ENCODE data around the gene TNS2.

The TNS2 gene

GRCh38 chr12:53058674-53059433 is 9.0 kb downstream of the TNS2 start:
- DNase-seq: no peak

DNA sequence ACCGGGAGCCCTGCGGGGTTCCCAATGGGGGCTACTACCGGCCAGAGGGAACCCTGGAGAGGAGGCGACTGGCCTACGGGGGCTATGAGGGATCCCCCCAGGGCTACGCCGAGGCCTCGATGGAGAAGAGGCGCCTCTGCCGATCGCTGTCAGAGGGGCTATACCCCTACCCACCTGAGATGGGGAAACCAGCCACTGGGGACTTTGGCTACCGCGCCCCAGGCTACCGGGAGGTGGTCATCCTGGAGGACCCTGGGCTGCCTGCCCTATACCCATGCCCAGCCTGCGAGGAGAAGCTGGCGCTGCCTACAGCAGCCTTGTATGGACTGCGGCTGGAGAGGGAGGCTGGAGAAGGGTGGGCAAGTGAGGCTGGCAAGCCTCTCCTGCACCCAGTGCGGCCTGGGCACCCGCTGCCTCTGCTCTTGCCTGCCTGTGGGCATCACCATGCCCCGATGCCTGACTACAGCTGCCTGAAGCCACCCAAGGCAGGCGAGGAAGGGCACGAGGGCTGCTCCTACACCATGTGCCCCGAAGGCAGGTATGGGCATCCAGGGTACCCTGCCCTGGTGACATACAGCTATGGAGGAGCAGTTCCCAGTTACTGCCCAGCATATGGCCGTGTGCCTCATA is 9.7 kb downstream of the TNS2 start:
- no peak for DNase-seq

DNA sequence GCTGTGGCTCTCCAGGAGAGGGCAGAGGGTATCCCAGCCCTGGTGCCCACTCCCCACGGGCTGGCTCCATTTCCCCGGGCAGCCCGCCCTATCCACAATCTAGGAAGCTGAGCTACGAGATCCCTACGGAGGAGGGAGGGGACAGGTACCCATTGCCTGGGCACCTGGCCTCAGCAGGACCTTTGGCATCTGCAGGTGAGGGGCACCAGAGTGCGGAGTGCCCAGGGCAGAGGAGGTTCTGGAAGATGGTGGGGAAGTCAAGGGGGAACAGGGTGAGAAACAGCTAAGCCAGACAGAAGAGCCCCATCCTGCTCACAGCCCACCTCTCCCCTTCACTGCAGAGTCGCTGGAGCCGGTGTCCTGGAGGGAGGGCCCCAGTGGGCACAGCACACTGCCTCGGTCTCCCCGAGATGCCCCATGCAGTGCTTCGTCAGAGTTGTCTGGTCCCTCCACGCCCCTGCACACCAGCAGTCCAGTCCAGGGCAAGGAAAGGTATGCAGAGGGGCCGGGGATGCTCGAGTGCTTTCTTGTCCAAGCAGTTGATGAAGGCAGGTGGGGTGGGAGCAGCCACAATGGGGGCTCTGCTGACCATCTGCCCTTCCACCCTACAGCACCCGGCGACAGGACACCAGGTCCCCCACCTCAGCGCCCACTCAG is 10.3 kb downstream of the TNS2 start:
- DNase-seq: no peak

DNA sequence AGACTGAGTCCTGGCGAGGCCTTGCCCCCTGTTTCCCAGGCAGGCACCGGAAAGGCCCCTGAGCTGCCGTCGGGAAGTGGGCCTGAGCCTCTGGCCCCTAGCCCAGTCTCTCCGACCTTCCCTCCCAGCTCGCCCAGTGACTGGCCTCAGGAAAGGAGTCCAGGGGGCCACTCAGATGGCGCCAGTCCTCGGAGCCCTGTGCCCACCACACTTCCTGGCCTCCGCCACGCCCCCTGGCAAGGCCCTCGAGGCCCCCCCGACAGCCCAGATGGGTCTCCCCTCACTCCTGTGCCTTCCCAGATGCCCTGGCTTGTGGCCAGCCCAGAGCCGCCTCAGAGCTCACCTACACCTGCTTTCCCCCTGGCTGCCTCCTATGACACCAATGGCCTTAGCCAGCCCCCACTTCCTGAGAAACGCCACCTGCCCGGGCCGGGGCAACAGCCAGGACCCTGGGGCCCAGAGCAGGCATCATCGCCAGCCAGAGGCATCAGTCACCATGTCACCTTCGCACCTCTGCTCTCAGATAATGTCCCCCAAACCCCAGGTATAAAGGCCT is 10.9 kb downstream of the TNS2 start:
- DNase-seq: no peak

DNA sequence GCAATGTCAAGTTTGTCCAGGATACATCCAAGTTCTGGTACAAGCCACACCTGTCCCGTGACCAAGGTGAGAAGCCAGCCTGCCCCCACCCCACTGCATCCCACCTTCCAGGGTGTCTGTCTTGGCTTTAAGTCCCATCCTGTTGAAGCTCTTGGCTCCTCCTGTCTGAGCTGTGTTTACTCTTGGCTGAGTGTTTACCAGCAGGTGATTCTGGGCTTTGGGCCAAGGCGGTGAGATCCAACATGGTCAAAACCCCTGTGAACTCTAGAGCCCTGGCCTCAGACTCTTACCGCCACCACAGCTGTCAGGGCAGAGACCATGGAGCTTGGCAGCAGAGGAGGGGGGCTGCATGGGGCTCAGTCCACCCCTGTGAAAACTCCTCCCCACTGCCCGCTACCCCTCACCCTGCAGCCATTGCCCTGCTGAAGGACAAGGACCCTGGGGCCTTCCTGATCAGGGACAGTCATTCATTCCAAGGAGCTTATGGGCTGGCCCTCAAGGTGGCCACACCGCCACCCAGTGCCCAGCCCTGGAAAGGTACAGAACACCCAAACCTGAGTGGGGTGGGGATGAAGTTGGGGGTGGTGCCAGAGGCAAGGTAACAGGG is 11.6 kb downstream of the TNS2 start:
- no peak for DNase-seq

DNA sequence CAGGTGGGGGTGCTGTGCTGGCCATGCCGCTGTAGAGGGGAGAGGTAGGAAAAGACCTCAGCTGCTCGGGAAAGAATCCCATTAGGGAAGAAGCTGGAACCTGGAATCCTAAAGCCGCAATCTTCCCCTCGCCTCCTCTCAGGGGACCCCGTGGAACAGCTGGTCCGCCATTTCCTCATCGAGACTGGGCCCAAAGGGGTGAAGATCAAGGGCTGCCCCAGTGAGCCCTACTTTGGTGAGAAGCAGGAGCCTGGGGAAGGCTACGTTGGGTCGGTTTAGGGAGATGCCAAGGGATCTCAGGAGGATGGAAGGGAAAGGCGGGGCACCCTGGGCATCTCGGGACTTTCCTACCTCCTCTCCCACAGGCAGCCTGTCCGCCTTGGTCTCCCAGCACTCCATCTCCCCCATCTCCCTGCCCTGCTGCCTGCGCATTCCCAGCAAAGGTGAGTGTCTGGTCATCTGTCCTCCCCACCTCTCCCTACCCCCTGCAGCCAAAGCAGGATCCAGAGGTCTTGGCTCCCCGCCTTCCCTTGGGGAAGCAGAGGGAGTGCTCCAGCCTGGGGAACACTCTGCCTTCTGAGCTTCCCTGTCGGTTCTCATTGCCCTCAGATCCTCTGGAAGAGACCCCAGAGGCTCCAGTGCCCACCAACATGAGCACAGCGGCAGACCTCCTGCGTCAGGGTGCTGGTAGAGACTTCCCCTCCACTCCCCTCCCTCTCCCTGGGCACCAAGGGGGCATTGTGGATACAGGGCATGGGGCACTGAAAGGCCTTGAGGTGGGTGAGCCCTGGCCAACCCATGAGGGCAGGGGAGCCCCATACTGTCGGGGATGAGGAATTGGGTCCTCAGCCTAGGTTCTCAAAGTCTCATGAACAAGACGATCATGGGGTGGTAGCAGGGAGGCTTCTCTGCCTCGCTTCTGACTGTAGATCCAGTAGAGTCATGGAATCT is 12.4 kb downstream of the TNS2 start:
- no peak for DNase-seq

DNA sequence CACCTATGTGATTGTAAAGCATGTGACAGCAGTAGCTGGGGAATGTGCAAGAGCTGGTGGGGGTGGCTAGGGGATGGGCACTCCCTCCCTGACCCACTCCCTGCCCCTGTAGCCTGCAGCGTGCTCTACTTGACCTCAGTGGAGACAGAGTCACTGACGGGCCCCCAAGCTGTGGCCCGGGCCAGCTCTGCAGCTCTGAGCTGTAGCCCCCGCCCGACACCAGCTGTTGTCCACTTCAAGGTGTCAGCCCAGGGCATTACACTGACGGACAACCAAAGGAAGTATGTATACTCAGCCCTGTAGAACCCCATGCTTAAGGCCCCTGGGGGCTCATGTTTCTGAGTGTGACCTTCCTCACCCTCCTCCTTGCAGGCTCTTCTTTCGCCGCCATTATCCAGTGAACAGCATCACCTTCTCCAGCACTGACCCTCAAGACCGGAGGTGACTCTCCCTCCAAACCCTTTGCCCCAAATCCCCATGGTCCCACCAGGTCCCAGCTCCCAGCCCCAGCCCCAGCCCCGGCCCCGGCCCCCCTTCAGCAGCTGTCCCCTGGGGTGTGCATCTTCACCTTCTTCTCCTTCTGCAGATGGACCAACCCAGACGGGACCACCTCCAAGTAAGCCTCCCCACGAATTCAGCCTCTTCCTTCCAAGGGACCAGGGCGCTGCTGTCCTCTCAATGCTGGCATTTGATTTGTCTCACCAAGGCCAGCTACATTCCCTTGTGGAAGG is 13.3 kb downstream of the TNS2 start:
- DNase-seq: no peak

DNA sequence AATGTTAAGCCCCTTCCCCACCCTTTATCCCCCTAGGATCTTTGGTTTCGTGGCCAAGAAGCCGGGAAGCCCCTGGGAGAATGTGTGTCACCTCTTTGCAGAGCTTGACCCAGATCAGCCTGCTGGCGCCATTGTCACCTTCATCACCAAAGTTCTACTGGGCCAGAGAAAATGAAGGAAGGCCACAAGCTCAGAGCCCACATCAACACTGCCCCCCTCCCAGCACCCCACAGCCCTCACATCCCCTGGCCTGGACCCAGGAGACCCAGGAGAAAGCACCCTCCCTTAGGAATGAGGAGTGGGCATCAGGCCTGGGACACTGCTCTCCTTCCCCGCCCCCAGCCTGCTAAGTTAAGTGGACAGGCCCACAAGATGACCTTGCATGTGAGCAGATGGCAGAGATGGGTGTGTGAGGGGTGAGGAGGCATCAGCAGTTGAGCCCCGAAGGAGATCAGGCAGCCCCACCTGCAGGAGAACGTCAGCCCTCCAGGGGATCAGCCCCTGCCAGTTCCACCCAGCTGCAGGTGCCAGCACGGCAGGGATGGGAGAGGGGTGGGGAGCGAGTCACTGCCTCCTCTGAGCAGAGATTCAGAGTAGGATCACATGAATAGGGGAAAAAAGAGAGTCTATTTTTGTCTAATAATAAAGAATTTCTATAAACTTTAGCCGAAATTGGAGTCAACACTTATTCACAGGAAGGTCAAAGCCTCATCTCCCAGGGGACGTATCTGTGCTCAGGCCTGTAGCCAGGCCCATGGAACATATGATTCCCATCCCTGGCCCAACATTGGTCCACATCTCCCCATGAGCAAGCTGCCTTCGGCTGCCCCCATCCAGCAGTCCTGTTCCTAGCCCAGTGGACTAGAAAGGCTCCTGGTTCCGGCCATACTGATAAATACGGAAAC is 14.1 kb downstream of the TNS2 start:
- DNase-seq: no peak

GRCh38 chr12:53064613-53065436 is 15.0 kb downstream of the TNS2 start:
- no peak for DNase-seq

DNA sequence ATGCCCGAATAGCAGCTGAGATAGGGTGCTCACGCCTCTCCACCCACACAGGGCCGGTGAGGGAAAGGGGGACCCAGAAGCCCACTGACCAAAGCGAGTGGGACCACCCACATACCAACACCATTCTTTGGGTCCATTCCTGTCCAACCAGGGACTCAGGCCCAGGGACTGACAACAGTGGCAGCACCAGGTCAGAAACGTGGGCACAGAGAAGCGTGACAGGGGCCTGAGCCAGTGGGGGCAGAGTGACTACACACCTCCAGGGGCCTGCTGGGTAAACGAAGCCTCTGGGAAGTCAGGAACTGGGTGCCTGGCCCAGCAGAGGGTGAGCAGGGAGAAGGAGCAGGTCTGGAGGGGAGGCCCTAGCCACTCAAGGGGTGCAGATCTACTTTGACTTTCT is 15.6 kb downstream of the TNS2 start:
- DNase-seq: no peak

GRCh38 chr12:53065975-53066931 is 16.4 kb downstream of the TNS2 start:
- peak; percentile 84 for DNase-seq

DNA sequence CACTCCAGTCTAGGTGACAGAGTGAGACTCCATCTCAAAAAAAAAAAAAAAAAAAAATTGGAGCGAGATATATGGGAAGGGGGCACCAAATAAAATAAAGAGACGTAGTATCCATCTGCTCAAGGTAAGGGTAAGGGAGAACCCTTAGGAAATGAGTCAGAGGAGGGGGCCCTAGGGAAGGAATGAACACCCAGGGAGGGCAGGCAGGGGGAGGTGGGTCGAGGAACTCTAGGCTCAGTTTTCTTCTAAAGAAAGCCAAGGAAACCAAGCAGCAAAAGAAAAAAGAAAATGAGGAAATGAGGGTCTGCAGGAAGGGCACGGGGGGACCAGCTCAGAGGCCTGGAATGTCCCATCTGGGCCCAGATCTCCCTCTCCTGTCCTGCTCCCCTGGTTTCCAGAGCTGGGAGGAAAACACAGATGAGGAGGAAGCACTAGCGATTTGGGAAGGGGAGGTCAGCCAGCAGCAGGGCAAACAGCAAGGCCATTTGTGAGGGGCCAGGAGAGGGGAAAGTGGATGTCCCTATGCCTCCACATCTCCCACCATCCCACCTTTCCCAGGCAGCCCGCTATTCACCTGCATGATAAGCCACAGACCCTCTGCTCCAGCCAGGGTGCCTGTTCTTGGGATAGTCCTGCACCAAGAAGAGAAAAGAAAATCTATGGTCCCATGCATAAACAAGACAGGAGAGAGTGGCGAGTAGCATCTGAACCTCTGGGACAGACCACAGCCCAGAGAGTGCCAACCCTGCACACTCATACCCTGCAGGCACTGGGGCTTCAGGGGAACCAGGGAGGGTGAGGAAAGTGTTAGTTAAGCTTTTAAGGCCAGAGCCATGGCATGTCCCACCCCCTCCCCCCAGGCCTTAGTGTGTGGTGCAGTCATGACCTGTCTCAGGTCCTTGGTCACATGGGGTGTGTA is 17.5 kb downstream of the TNS2 start:
- DNase-seq: no peak

DNA sequence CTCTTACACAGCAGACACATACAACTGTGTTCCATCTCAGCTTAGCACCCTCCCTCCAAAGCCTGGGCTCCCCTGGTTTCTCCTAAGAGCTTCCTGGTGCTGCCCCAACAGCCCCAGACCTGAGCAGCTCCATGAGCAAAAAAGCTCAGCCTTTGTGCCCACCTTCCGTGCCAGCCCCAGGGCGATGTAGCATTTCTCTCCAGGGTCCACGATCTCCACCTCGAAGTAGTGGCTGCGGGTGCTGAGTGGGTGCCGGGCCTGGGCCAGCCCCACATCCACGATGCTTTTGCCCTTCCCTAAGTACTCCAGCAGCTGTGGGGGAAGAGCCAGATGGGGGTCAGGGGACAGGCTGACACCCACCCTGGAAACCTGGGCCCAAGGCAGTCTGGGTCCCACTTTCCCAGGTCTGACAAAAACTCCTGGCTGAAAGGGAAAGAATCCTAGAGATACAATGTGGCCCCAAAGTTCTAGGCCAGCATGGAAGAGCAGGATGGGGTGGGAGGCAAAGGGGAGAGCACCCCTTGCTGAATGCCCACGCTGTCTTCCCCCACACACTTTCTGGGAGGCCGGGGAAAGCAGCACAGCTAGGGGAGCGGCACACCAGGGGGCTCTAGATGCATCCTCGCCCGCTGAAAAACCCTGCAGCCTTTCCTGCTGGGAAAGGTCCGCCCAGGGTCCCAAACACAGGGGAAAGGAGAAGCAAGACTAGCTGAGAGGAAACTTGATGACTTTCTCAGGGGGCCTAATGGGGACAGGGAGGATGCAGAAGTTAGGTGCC is 18.3 kb downstream of the TNS2 start:
- DNase-seq: no peak

- no peak for DNase-seq
Measured at GRCh38 chr12:53068811-53069585, 19.1 kb downstream of the TNS2 start.

GRCh38 chr12:53069621-53070410 is 20.0 kb downstream of the TNS2 start:
- no peak for DNase-seq
